Activated CD4-positive, alpha-beta T cell treated with anti-CD3 and anti-CD28 coated beads, Interleukin-2, amount 50 U/mL, for 1 hour (primary cell): ENCODE results near the gene ANXA5.
"Not testable (repeated sequence)": the region's sequence is repeated elsewhere in the genome, so short reads cannot be mapped to it uniquely, and the experiment has no call there.

ENCODE experiments used
- DNase-seq: peaks from one replicate; pipeline ENCODE4 v3.0.0-alpha.2; 2020

The ANXA5 gene

DNA sequence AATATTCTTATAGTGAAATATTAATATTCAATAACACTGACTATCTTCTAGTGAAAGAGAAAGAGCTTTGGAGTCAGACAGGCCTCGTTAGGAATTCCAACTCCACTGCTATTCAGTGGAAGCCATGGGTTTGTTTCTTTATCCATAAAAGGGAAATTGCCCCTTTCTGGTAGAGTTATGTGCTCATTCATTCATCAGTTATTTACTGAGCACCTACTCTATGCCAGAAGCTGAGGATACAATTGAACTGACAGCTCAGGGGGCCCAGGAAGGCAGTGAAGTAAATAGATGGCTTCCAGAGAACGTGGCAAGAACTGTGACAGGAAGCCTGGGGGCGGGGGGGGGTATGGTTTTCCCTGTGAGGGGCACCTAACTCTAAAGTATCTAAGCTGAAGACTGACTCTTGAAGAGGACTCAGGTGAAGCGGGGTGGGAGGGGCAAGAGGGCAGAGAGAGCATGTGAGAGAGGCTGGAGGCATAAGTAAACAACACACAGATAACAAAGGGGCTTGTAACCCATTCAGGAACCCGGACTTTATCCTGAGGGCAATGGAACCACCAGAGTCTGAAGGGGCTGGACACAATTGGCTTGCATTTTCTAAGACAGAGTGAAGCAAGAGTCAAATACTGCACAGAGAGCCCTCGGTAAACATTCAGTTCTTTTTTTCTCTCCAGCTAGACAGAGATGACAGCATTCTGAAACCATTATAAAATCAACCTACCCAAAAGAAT lies 20.3 kb downstream of the ANXA5 start:
- DNase-seq: no peak

DNA sequence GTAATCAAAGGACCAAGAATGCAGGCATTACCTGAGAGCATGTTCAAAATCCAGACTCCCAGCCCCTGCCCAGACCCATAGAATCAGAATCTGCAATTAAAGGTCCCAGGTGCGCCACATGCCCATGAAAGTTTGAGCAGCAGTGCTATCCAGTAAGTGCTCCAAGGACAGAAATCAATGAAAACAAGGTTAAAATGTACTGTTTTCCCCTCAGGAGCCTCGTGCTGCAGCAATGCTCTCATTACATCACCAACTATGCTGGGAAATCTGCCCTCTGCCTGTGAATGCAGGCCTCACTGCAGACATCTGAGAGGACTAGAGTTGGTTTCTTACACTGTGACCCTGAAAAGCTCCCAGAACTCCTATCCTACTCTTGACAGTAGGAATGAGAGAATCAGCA lies 21.1 kb downstream of the ANXA5 start:
- DNase-seq: no peak

DNA sequence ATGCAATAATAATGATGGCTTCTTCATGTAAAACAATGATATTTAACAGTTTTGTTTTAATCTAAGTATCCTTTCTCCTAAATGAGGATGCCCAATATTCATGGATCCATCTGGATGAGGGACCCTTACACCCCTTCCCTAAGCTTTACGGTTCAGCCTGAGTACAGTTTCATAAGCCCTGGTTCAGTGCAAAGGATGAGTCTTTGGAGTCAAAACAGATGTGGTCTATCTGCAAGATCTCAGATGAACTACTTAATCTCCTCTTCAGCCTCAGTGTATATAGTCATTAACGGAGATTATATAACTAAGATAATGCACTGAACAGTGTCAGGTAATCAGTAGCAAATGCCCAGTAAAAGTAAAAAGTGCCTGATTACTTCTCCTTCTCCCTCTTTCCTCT lies 22.1 kb downstream of the ANXA5 start:
- DNase-seq: no peak

DNA sequence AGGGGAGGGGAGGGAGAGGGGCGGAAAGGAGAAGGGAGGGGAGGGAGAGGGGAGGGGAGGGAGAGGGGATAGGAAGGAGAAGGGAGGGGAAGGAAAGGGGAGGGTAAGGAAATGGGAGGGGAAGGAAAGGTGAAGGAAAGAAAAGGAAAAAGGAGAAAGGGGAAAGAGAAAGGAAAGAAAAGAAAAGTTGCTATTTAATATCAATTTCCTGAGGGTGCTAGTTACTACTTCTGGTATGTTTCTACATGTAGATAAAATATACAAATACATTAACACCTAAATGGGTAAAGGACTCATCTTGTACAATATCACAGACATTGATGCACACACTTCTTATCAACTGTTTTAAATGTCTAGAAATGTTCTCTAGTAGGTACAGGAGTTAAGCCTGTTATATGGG lies 22.6 kb downstream of the ANXA5 start:
- DNase-seq: no peak

DNA sequence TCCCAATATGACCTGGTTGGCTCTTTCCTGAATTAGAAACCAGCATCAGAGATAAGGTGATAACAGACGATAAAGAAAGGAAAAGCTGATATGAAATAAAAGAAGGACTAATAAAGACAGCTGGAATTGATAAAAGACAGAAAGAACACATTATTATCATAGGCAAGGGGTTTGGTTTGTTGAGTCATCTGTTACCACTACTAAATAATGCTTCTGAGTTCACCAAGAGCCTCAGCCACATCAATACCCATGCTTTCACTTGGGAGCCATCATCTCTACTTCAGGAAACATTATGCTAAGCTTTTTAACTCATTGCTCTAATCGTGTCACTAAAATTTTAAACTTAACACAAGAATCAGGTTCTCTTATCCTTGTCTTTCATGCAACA lies 27.6 kb downstream of the ANXA5 start:
- DNase-seq: no peak

DNA sequence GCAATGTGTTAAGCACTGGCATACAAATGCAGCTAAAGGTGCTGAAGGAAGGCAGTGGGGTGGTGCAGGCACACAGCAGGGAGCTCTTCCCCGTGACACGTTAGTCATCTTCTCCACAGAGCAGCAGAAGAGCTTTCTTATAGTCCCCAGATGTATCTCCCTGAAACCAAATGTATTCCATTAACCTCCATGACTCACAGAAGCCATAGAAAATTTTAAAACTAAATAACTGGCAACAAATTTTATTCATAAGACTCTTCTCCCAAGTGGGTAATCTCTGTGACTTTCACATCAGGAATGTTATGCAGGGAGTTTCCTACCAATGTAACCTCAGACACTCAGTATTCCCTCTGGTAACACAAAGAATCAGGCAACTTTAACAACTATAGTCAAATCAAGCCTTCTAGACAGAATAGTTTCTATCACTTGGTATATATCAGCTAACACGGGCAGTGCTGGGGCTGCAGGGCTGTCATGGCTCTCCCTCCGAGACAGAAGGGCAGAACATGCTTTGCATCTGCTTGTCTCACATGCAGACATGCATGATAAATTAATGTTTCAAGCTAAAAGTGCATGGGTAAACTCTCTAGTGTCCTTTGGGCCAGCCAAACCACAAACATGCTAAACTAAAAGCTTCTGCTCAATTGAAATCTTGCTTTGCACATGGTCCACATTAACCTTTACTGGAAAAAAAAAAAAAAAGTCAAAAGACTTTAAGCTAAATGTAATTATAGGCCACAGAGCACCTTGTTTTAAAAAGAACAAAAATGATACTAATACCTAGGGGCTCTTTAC lies 28.2 kb downstream of the ANXA5 start:
- no peak for DNase-seq

DNA sequence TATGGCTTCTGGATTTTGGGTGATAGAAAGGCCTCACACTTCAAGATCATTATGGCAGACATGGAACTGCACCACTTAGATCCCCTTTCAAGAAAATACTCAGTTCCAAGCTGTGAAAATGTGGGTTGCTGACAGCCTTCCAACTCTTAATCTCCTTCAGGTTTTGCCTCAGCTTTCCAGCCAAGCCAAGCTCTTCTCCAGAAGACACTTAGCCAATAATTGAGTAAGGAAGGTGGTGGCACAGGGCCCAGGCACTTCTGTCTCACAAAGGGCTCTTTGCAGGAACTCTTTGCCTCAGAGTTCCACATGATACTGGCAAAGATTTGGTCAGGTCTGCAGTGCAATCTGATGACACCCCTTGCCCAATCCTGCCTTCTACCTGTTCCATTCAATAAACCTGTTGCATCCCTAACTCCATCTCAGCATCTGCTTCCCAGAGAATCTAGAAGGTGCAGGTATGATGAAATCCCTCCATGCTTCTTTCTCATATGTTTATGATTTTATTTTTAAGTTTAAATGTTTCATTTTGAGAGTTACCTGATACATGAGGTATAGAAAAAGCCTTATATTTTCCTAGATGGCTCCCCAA lies 30.6 kb downstream of the ANXA5 start:
- no peak for DNase-seq

DNA sequence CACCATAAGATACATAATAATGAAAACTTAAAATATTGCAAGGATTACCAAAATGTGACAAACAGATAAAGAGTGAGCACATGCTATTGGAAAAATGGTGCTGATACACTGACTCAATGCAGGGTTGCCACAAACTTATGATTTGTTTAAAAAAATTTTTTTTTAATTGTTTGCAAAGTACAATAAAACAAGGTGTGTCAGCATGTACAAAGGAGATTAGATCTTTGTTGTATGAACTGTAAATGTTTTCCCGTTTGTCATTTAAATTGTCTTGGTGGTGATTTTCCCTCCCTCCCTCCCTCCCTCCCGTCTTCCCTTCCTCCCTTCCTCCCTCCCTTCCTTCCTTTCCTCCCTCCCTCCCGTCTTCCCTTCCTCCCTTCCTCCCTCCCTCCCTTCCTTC lies 31.4 kb downstream of the ANXA5 start:
- DNase-seq: no peak

DNA sequence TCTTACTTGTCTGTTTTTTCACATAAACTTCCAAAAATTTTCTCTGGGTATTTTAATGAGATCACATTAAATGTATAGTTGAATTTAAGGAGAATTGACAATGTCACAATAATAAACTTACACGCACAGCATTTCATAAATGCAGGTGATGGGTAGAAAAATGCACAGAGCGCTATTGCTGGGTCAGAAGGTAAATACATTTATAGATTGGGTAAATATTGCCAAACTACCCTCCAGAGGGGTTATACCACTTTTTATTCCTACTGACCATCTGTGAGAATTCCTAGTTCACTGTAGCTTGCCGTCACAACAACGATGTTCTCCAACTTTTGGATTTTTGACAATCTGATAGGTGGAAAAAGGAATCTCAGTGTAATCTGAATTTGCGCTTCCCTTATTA lies 34.6 kb downstream of the ANXA5 start:
- DNase-seq: no peak

DNA sequence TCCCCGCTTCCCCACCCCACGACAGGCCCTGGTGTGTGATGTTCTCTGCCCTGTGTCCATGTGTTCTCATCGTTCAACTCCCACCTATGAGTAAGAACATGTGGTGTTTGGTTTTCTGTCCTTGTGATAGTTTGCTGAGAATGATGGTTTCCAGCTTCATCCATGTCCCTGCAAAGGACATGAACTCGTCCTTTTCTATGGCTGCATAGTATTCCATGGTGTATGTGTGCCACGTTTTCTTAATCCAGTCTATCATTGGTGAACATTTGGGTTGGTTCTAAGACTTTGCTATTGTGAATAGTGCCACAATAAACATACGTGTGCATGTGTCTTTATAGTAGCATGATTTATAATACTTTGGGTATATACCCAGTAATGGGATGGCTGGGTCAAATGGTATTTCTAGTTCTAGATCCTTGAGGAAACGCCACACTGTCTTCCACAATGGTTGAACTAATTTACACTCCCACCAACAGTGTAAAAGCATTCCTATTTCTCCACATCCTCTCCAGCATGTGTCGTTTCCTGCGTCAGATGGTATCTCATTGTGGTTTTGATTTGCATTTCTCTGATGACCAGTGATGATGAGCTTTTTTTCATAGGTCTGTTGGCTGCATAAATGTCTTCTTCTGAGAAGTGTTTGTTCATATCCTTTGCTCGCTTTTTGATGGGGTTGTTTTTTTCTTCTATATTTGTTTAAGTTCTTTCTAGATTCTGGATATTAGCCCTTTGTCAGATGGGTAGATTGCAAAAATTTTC lies 36.4 kb downstream of the ANXA5 start:
- not testable (repeated sequence) for DNase-seq

DNA sequence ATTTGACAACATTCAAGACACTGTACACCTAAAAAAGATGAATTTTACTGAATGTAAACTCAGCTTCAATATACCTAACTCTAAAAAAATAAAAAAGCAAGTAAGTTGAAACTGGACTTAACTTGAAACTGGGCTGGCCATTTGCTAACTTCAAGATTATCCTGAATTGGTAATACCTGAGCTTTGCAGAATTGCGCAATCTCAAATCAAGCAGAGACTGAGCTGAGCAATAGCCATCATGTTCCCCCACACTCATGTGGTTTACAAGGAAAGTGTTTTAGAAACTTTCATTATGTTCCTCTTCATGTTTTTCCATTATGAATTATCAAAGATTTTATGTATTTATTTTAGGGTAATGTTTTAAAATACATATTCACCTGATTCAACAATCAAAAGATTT lies 38.7 kb downstream of the ANXA5 start:
- DNase-seq: no peak

DNA sequence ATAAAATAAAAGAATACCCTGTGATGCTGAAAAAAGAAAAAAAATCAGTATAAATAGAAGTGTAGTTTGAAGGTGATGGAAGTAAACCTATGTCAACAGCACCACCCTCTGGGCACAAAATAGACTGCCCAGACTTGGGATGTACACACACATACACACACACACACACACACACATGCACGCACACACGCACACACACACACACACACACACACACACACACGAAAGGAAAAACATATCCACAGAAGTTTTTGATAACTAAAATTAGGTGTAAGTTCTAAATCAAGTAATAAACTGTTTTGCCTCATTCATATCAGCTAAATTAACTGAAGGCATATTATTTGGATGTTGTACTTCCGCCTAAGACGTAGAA lies 40.5 kb downstream of the ANXA5 start:
- DNase-seq: peak; percentile 2

DNA sequence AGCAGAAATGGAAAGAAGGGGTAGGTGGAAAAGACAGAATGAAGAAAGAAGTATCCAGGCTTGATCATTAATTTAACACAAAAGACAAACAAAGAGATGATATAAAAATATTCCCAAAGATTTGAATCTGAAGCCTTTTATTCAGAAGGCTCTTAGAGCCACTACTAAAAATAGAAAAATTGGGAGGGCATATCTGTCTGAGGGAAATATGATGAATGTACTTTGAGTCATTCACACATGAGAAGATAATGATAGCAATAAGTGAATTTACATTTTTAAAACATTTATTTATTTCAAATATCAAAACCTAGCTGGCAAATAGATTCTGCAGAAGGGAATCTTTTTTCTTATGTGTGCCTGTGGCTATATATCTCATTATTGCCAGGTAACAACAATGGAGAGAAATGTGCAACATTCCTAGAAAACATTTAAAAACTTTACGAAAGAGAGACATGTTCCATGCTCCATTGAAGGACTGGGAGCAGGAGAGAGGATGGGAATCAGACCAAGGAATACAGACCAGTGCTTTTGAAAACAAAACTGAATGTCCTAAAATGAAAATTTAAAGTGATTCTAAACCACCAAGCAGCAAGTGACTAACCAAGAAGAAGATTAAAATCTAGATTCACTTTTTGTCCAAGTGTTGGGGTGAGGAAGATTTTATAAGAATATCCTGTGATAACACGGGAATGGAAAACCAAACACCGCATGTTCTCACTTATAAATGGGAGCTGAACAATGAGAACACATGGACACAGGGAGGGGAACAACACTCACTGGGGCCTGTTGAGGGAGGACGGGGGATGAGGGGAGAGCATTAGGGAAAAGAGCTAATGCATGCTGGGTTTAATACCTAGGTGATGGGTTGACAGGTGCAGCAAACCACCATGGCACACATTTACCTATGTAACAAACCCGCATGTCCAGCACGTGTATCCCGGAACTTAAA lies 41.2 kb downstream of the ANXA5 start:
- DNase-seq: no peak

DNA sequence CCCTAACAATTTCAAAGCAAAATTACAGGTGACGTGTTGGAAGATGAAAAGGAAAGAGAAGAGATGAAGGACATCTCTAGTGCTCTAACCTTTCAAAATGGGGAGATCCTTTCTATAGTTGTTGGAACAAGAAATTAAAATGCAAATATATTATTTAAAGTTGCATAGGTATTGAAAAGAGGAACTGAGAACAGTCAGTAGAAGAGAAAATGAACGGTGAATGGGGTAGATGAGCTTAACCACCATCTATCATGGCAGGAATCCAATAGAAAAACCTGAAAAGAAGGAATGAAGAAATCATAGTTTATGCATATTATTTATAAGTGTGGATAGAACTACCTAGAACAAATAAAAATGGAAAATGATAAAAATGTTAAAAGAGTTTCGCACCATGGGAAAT lies 42.0 kb downstream of the ANXA5 start:
- DNase-seq: no peak

DNA sequence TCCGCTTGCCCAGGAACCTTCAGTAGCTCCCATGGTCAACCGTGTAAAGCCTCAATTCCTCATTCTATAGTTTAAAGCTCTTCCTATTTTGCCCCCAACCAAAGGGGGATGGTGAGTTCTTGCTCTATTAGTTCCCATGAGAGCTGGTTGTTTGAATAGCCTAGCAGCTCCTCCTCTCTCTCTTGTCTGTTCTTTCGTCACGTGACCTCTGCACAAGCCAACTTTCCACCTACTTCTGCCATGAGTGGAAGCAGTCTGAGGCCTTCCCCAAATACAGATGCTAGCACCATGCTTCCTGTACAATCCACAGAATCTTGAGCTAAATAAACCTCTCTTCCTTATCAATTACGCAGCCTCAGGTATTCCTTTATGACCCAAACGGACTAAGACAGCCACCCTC lies 42.8 kb downstream of the ANXA5 start:
- DNase-seq: no peak

DNA sequence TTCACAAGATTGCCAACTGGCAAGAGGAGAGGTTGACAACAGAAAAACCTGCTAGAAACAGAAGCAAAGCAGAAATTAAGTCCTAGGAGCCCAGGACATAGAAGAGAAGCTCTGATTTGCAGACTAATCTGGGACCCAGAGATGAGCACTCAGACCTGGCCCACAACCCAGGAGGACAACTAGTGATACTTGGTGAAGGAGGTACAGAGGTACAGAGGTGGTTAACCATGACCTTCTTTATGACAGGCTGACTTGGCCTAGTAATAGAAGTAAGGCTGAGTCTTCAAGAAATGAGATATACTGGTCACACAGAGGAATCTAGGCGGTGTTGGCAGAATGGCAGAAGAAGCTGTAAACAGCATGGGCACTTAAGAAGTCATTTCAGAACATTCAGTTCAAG lies 43.6 kb downstream of the ANXA5 start:
- DNase-seq: no peak

DNA sequence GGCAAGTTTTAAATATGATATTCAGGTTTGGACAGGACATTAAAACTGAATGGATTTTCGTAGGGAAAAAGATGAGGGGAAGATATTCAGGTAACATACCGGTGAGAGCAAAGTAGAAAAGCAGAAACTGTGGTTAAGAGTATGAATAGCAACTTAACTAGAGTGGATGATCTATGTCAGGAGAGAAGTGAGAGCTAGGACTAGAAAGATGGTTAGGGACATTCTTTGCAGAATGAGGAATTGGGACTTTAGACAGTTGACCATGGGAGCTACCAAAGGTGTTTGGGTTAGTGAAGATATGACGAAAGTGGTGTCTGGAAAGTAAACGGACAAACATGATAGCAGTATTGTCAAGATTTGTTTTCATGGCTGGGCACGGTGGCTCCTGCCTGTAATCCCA lies 45.2 kb downstream of the ANXA5 start:
- DNase-seq: no peak

DNA sequence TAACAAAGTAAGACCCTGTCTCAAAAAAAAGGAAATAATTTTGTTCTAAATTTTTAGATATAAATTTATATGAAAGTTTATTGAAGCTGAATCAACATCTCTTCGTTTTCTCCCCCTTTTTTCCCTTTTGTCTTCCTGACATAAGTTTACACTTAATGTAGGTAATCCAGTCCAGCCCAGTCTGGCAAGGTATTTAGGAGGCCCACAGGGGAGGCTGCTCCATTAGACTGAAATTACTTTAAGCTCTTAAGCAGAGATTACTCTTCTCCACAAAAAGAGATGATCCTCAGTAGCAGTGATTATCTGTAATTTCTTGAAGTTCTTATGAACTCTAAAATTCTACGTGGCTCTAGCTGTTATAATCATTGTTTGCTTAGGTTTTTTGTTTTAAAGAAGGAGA lies 46.0 kb downstream of the ANXA5 start:
- DNase-seq: no peak

DNA sequence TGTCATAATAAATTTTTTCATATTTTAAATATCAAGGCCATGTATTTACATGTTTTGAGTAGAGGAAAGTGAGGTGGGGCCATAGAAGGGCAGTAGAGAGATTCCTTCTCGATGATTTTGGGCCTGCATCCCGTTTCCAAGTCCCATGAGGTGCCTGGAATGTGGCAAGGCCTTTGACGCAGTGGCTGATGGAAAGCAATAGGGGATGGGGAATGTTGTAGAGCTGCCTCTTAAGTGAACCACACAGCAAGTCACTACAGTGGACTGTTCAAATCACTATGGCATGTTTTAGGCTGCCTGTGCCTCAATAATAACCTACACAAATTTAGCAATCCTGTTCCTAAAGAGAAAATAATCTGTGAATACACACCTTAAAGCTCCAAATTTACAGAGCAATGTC lies 48.3 kb downstream of the ANXA5 start:
- no peak for DNase-seq

DNA sequence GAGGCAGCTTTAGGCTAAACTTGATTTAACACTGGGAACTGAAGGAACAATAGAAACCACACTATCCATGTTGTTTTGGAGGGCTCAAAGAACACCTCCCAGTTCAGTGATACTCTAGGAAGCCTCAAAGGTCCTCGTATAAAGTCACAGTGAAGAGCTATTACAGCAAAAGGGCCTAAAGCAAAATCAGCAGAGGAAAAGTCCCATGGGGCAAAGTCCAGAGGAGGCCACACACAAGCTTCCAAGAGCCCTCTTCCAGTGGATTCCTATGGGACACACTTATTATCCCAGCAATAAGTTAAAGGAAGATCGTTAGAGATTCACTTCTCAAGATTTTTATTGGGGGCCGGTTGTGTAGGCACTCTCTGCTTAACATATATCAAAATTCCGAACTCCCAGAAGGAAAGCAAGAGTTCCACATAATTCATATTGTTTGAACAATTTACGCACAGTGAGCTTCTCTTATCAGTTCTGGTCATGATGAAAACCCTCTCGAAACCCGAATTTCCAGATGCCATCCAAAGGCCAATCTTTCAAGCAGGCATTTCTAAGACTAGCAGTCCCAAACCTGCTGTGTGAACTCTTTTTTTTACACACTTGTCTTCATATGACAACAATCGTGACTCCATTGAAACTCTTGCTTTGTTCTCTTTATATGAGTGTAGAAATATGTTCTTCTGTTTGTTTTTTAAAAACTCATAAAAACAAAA lies 53.7 kb downstream of the ANXA5 start:
- no peak for DNase-seq

DNA sequence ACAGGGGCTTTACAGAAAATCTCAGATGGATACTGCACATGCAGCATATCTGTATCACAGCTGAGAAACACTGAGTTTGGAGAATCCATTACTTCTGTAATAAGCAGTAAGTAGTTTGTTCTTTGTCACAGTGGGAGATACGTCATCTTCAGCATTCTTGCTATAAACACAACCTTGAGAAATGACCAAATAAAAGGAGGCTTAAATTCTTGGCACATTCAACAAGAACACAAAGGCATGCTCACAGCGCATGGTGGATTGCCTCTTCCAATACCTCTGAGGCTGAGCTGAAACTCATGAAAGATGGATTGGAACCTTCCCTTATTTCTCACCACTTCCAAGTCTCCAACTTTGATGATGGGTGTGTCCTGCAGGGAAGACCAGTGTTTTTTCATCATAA lies 54.5 kb downstream of the ANXA5 start:
- no peak for DNase-seq

DNA sequence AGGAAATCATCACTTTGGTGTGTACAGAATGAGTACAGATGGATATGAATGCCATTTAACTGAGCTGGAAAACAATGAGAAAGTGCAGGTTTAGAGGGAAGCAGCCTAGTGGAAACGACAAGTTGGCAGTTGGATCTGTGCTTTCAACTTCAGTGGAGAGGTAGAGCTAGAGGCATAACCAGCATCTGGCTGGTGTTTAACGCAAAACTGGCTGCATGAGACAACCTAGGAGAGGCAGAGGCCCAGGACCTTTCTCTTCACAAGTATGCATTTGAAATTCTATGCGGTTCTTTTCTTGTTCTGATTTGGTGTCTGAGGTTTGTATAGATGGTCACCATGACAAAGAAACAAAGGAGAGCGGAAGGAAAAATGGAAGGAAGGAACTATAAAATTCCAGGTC lies 63.1 kb downstream of the ANXA5 start:
- no peak for DNase-seq
